GM20000 (cell line): ENCODE data around the gene DND1.
"Not testable (repeated sequence)": the region's sequence is repeated elsewhere in the genome, so short reads cannot be mapped to it uniquely, and the experiment has no call there.

Experiments used
- DNase-seq: peaks from one replicate; pipeline ENCODE4 v3.0.0; 2012; ENCODE audit warnings: low spot score
- TF ChIP-seq, protein P1 (sequence below): IDR thresholded peaks from 2 replicates; pipeline ENCODE4 v1.5.1; 2012; ENCODE audit warnings: mild to moderate bottlenecking, control low read depth; ENCODE audit errors: extremely low read depth, missing control alignments

Gene DND1

DNA sequence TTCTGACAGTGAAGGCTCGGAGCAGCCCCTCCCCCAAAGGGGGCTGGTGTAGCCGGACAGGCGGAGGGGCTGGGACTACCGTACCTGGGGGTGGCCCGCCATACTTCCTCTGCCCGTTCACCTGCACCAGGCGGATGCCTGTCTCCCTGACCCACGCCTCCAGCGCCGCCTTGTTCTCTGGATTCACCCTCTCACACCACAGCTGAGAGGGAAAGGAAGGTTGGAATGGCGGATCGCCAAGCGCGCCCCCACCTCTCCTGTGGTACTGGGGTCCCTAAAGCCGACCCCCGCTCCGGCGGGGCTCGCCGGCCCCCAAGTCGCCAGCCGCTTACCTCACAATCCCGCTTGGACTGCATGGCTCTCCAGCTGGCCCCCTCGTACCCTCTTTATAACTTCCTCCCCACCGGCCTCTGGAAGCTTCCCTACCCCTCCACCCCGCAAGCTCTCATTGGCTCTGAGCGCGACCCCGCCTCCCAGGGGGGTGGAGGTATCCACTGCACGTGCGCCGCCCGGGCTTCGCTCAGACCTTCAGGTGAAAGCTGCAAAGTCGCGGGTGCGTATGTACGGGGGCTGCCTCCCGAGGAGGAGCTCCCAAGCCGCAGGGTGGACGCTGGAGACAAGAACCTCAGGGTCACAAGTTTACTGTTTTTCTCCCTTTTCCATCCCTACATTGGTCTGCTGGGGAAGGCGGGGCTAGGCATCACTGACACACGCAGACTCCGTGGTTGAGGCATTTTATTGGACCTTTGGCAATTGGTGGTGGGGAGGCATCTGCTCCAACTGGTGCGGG, at the start of gene DND1:
TSS of gene DND1 (minus strand) at position 390 of the 790 bp plus-strand sequence. CDS start at position 356, 34 bp downstream.
- DNase-seq = no peak
- TF ChIP-seq, protein P1, sequence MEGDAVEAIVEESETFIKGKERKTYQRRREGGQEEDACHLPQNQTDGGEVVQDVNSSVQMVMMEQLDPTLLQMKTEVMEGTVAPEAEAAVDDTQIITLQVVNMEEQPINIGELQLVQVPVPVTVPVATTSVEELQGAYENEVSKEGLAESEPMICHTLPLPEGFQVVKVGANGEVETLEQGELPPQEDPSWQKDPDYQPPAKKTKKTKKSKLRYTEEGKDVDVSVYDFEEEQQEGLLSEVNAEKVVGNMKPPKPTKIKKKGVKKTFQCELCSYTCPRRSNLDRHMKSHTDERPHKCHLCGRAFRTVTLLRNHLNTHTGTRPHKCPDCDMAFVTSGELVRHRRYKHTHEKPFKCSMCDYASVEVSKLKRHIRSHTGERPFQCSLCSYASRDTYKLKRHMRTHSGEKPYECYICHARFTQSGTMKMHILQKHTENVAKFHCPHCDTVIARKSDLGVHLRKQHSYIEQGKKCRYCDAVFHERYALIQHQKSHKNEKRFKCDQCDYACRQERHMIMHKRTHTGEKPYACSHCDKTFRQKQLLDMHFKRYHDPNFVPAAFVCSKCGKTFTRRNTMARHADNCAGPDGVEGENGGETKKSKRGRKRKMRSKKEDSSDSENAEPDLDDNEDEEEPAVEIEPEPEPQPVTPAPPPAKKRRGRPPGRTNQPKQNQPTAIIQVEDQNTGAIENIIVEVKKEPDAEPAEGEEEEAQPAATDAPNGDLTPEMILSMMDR = no peak

- not testable (repeated sequence) for DNase-seq
These were observed 48.0 kb upstream of the DND1 start for GRCh38 chr5:140721395-140721794.

- not testable (repeated sequence) for DNase-seq
These were observed 47.4 kb upstream of the DND1 start for GRCh38 chr5:140720738-140721137.

- DNase-seq = no peak
- TF ChIP-seq, protein P1 = no peak
These were observed 44.9 kb upstream of the DND1 start for GRCh38 chr5:140718266-140718592.

DNA sequence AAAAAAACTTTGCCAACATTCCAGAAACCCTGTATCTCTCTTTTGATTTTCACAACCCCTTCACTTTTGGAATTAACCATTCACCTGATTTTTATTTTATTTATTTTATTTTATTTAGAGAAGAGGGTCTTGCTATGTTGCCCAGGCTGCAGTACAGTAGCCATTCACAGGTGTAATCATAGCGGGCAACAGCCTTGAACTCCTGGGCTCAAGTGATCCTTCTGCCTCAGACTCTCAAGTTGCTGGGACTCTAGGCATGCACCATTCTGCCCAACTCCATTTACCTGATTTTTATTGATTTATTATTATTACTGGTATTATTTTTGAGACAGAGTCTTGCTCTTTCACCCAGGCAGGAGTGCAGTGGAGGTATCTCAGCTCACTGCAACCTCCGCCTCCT, 42.9 kb upstream of the DND1 start:
- not testable (repeated sequence) for DNase-seq

GRCh38 chr5:140713562-140714094, 40.3 kb upstream of the DND1 start:
- no peak for DNase-seq
- TF ChIP-seq, protein P1 = no peak

DNA sequence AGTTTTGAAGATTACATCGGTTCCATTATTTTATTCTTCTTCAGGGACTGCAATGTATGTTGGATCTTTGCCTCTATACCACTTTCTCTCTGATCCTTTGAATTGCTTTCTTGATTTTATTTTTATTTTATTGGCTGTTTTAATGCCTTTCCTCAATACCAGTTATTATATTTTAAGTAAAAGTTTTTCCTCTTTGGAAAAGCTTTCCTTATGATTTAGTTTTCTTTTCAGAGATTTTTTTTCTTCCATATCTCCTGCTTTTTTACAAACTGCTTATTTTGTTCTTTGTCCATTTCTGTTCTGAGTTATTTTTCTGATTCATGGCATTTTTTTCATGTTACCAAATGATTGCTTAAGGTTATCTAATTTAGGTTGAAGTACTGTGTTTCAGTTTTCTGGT, 38.4 kb upstream of the DND1 start:
- no peak for DNase-seq
- TF ChIP-seq, protein P1 = no peak

DNA sequence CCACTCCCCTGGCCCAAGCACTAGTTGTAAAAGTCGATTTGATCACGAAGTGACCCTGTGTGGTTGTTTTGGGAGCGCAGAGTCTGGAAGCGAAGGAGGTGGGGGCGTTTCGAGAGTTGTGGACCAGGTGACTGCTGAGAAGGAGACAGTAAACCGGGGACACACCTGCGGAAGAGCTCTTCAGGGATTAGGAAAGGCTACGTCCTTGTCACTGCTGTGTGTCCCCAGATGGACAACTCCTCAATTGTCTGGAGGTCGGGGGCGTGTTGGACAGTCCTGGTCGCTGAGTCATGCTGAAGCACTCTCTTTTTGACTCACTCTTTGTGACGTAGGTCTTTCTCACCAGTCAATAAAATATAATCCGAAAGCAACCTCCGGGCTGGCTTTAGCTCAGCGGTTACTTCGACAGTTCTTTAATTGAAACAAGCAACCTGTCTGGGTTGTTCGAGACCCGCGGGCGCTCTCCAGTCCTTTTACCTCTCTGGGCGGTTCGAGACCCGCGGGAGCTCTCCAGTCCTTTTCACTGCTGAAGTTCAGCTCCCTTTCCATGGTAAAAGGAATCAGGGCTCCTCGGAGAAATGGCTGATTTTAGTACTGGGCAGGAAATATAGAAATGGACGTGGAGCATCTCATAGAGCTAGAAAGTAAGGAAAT, 37.6 kb upstream of the DND1 start:
- DNase-seq = peak; percentile 79
- TF ChIP-seq, protein P1 = no peak

DNA sequence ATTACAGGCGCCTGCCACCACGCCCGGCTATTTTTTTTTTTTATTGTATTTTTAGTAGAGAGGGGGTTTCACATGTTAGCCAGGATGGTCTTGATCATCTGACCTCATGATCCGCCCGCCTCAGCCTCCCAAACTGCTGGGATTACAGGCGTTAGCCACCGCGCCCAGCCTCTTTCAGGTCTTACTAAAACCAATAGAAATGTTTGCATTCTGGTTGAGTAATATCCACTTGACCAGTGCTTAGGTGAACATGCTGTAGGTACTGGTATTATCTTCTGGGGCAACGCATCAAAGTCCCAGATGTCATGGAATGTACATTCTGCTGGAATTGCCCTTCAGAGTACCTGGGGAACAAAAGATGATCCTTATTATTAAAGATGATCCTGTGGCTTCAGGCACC, 35.4 kb upstream of the DND1 start:
- not testable (repeated sequence) for DNase-seq
